HEK293 (cell line): Measurements from ENCODE around the gene SH2D2A.

ENCODE experiments used
- CTCF ChIA-PET: fragments of 350-600 bp; formaldehyde crosslinking; extraction: SDS; loops from one replicate; lab custom pipeline; 2021; ENCODE audit warnings: antibody characterized with exemption; lab: Yijun Ruan, JAX
- POLR2A ChIA-PET: fragments of 300-600 bp; formaldehyde crosslinking; extraction: SDS; loops from one replicate; lab custom pipeline; 2020; ENCODE audit warnings: antibody characterized with exemption, inconsistent platforms; lab: Yijun Ruan, JAX
- H3K27ac ChIP-seq: fragments of 200-500 bp; sonication (Bioruptor generic); 2 replicates; pipeline ENCODE4 v1.5.1; 2014; ENCODE audit warnings: low read depth, low read length, control low read depth, inconsistent platforms; ENCODE audit errors: extremely low read depth
- H3K36me3 ChIP-seq, 2 experiments: fragments of 200-500 bp in 1 of 2; sonication (Bioruptor generic) in 1 of 2; 1 replicate in 1 of 2; 2 replicates in 1 of 2; pipeline ENCODE4 v1.5.1; 2014 to 2017; ENCODE audit warnings: inconsistent platforms in 2 of 2, low read length in 2 of 2; ENCODE audit not compliant: control insufficient read depth in 2 of 2, insufficient read depth in 1 of 2
- H3K4me1 ChIP-seq: fragments of 200-500 bp; sonication (Bioruptor generic); 2 replicates; pipeline ENCODE4 v1.5.1; 2014; ENCODE audit warnings: mild to moderate bottlenecking, low read length, inconsistent platforms; ENCODE audit not compliant: control insufficient read depth, insufficient read depth
- H3K4me3 ChIP-seq: 2 replicates; pipeline ENCODE4 v1.5.1; 2011; ENCODE audit warnings: low read depth, mild to moderate bottlenecking, control low read depth, low read length, moderate library complexity
- H3K9me3 ChIP-seq: fragments of 200-500 bp; sonication (Bioruptor generic); 2 replicates; pipeline ENCODE4 v1.5.1; 2014; ENCODE audit warnings: low read depth, low read length, inconsistent platforms; ENCODE audit not compliant: control insufficient read depth, insufficient read depth
- ATF2 ChIP-seq: fragments of 450-650 bp; formaldehyde crosslinking; IDR thresholded peaks from 2 replicates; pipeline ENCODE4 v1.5.1; 2016; ENCODE audit warnings: missing biosample characterization, missing genetic modification characterization, low read depth
- FEZF1 ChIP-seq: fragments of 450-650 bp; formaldehyde crosslinking; IDR thresholded peaks from 2 replicates; pipeline ENCODE4 v1.5.1; 2016; ENCODE audit warnings: missing biosample characterization, missing genetic modification characterization
- HOXD13 ChIP-seq: sonication (generic); formaldehyde crosslinking; IDR thresholded peaks from 2 replicates; pipeline ENCODE4 v1.8.0; 2022; ENCODE audit warnings: missing genetic modification reagents, borderline replicate concordance
- KLF16 ChIP-seq: fragments of 450-650 bp; formaldehyde crosslinking; IDR thresholded peaks from 2 replicates; pipeline ENCODE4 v1.5.1; 2017; ENCODE audit warnings: missing biosample characterization, missing genetic modification characterization
- OSR2 ChIP-seq: fragments of 450-650 bp; formaldehyde crosslinking; IDR thresholded peaks from 2 replicates; pipeline ENCODE4 v1.5.1; 2016; ENCODE audit warnings: missing biosample characterization, missing genetic modification characterization
- ZBTB17 ChIP-seq: fragments of 450-650 bp; formaldehyde crosslinking; IDR thresholded peaks from 2 replicates; pipeline ENCODE4 v1.5.1; 2016; ENCODE audit warnings: missing biosample characterization, missing genetic modification characterization
- ZBTB6 ChIP-seq: fragments of 450-650 bp; formaldehyde crosslinking; IDR thresholded peaks from 2 replicates; pipeline ENCODE4 v1.5.1; 2017; ENCODE audit warnings: missing biosample characterization, missing genetic modification characterization
- ZNF18 ChIP-seq: fragments of 450-650 bp; formaldehyde crosslinking; IDR thresholded peaks from 2 replicates; pipeline ENCODE4 v1.5.1; 2016; ENCODE audit warnings: missing biosample characterization, missing genetic modification characterization
- ZNF223 ChIP-seq: fragments of 450-650 bp; formaldehyde crosslinking; IDR thresholded peaks from 2 replicates; pipeline ENCODE4 v1.5.1; 2016; ENCODE audit warnings: missing biosample characterization, missing genetic modification characterization
- ZNF335 ChIP-seq: fragments of 450-650 bp; formaldehyde crosslinking; conservative IDR thresholded peaks from 2 replicates; pipeline ENCODE4 v1.5.1; 2016; ENCODE audit warnings: missing biosample characterization, missing genetic modification characterization
- ZNF658 ChIP-seq: fragments of 450-650 bp; formaldehyde crosslinking; IDR thresholded peaks from 2 replicates; pipeline ENCODE4; 2016; ENCODE audit warnings: missing biosample characterization, missing genetic modification characterization
- ZNF692 ChIP-seq: fragments of 450-650 bp; formaldehyde crosslinking; IDR thresholded peaks from 2 replicates; pipeline ENCODE4 v1.5.1; 2016; ENCODE audit warnings: missing biosample characterization, missing genetic modification characterization
- ZNF747 ChIP-seq: fragments of 450-650 bp; formaldehyde crosslinking; IDR thresholded peaks from 2 replicates; pipeline ENCODE4 v1.5.1; 2016; ENCODE audit warnings: missing biosample characterization, missing genetic modification characterization
- ZSCAN5A ChIP-seq: fragments of 450-650 bp; formaldehyde crosslinking; IDR thresholded peaks from 2 replicates; pipeline ENCODE4 v1.5.1; 2016; ENCODE audit warnings: missing biosample characterization, missing genetic modification characterization

Gene SH2D2A

GRCh38 chr1:156815307-156815826 lies 1.3 kb downstream of the SH2D2A start (continued):
- TF ChIP-seq OSR2 (tag by site-specific recombination) = no peak
- no peak for TF ChIP-seq ZBTB17 (tag by site-specific recombination)

- TF ChIP-seq ZBTB6 (tag by site-specific recombination) (no peak), ZNF692 (tag by site-specific recombination) (no peak), FEZF1 (tag by site-specific recombination) (no peak), ZNF747 (no peak), ZNF658 (tag by site-specific recombination) (no peak), ZNF18 (tag by site-specific recombination) (no peak), KLF16 (tag by site-specific recombination) (no peak), ATF2 (no peak), ZNF335 (no peak), HOXD13 (CRISPR knock-in tag) (no peak), ZSCAN5A (tag by site-specific recombination) (no peak), ZNF223 (tag by site-specific recombination) (no peak)
- Histone ChIP-seq H3K36me3 (no peaks in the 10 kb centered on the region), H3K9me3 (no peaks in the 10 kb centered on the region), H3K27ac (no peak overlapping the region), H3K4me1 (no peaks in the 10 kb centered on the region), H3K4me3 (no peak overlapping the region)
- ChIA-PET POLR2A (interaction anchor here (0.7 kb wide), 1 partner anchor 74 kb away, joined by 3 read pairs; the partner anchor contains the start of gene MRPL24), CTCF (interaction anchor here (0.6 to 1.3 kb wide), 5 partner anchors 12 to 75 kb away, joined by 3 to 7 read pairs (median 4); no protein-coding TSS in a partner anchor)
Observed at GRCh38 chr1:156814571-156815260, 1.9 kb downstream of the SH2D2A start.
